ENCODE measurements around the gene REG4.

Gene REG4

DNA sequence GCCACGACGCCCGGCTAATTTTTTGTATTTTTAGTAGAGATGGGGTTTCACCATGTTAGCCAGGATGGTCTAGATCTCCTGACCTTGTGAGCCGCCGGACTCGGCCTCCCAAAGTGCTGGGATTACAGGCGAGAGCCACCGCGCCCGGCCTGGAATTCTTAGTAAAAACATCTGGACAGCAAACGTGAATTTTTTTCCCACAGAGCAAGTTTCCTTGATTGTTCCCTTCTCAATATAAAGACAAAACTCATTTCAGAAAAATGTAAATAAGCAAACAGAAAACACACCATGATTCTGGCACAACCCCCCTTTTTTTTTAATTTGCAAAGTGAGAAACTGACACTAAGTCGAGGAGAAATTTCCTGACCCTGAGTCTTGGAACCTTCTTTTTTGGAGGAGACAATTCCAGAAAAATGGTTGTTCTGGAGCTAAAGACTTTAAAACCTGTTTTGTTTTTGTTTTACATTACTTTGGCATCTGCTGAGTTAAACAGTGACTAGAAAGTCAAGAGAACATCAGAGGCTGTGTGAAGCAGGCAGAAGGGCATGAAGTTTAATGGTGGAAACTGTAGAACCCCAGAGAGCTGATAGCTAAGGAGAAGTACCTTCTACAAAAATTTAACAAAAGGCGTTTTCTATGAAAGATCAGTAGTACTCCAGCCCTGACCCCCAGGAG, 32.2 kb downstream of the REG4 start:
- no peak for FAIRE-seq

DNA sequence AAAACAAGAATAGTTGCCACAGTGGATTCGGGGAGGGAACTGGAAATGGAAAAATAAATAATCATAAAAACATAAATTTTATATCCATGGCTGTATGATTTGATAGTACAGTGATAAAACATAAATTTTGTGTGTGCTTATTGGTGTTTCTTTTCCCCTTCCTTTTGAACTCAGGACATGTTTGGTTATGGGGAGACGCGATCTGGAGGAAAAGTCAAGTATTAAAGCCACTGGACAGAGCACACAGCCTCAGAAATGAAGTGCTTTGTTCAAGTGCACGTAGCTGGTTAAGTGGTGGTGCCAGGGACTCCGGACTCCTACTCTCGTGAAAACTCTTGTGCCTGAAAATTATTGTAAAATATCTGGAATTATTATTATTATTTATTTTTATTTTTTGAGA, 32.9 kb downstream of the REG4 start:
- no peak for FAIRE-seq

DNA sequence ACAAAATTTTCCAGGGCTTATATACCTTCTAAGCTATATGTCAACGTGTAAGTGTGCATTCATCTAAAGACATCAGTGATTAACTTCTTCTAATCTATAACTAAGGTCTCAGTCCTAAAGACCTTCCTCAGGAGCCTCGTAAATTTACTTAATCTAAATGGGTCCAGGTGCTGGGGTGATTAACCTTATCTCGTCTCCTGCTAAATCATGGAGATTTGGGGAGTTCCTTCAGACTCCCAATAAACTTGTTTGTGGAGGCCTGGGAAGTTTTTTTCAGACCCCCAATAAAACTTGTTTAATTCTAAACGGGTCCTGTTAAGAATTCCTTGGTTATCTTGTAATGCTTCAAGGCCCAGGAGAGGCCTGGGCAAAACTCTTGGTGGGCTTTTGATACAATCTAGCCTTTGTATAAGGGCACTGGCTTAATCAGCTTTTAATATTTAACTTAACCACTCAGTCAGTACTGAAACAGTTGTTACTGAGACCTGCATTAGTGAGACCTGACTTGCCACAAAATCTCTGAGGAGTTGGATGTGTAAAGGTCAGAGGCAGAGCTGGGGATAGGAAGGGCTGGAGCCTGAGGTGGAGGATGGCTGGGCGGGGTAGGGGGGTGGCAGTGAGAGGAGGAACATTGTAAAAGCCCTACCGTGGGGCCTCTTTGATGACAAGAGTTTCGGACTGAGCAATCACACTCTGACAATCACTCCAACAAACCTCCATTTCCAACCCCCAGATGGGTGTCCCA, 36.3 kb downstream of the REG4 start:
- FAIRE-seq: no peak

DNA sequence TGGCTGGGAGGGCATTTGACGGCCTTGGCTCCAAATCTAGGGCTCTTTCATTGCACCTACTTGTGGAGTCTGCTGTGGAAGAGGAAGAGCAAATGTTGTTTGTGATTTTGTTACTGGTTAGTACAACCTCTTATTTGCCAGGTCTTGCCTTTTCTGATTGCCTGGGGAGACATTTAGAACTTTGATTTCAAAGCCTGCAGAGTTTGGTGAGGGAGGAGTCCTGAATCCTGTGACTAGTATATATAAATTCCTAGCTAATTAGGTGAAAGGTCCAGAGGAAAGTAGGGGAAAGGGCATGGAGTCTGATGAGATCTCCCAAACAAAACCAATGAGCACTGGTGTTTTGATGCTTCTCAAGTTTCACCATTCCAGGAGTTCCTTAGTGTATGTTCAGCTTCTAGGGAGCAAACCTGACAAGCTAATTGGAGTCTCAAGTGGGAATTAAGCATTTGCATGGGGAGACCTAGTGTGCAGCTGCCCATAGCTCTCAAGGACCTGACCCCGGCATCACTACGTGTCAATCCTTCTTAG, 37.5 kb downstream of the REG4 start:
- FAIRE-seq: no peak

DNA sequence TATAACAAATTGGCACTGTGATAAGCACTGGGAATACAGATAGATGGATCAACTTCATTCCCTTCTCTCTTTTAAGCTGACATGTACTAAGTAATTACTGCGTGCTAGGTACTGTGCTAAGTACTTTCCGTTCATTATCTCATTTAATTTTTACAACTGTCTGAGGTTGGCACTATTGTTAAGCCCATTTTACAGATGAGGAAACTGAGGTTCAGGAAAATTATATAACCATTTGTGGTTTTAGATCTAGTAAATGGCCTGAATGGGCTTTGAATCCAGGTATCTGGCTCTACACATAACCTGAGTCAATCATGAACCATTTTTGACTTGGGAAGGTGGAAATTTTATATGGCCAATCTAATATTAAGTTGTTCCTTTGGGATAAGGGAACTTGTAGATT, 39.0 kb downstream of the REG4 start:
- no peak for FAIRE-seq

DNA sequence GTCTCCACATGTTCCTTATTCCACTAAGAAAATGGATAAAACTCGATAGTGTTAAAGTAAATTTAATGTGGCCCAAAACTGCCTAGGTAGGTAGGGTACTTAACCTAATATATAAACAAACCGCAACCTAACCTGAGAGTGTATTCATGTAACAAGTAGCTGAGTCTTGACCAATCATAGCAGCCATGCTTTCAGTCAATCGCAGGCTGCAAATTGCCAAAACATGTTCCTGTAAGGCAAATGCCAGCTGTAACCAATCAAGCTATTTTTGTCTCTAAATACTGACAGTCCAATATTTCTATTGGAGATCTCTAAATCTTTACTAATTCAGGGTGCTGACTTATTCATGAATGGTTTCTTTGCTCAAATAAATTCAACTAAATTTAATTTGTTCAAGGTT, 39.5 kb downstream of the REG4 start:
- no peak for FAIRE-seq

DNA sequence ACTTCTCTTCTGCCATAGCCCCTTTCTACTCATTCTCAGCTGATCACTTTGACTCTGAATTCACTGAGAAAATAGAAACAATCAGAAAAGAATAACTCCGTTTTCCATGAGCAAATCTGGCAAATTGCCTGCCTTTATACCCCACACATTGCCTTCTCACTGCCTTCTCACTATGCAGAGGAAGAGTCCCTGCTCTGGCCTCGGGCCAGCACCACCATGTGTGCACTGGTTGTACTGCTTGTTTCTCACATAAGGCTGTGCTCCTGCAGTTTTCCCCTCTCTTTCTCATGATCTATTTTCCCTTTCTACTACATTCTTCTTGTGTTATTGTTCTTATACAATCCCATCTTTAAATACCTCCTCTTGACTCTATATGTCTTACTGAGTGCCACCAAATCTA, 40.2 kb downstream of the REG4 start:
- no peak for FAIRE-seq

DNA sequence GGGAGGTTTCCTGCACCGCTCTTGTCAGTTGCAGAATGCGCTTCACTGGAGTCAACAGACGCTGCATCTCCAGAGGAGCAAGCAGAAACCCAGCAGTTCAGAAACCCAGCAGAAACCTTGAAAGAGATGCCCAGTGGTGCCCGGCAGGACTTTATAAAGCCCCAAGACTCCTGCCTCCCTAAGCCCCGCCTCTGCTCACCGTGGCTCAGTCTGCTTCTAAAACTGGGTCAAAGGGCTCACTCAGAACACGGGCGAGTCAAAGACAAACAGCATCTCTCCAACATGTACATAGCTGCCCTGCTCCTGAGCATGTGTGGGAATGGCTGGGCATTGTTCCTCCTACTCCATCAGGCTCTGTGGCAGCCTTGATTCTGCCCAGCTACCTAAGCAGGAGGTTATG, 42.5 kb downstream of the REG4 start, which contains the start of gene HMGCS2:
HMGCS2 (minus strand) TSS at position 128 of the 400 bp plus-strand sequence; CDS start at position 67, 61 bp downstream.
- FAIRE-seq: no peak

DNA sequence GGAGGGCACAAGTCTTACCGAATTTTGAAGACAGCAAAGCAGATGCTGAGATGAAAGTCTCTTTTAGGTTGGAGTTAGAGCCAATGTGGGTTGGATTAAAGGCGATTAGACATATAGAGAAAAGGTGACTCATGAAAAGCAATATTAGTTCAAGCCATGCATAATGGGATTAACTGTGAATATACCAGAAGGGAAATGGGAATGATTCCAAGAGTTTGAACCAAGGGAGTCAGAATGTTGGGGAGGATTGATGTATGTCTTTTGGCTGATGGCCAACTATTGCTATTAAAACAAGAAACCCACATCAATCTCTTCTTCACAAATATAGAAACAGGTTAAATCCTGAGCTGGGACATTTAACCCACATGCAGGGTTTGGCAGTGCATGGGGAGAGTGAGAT, 43.8 kb downstream of the REG4 start:
- FAIRE-seq: no peak

DNA sequence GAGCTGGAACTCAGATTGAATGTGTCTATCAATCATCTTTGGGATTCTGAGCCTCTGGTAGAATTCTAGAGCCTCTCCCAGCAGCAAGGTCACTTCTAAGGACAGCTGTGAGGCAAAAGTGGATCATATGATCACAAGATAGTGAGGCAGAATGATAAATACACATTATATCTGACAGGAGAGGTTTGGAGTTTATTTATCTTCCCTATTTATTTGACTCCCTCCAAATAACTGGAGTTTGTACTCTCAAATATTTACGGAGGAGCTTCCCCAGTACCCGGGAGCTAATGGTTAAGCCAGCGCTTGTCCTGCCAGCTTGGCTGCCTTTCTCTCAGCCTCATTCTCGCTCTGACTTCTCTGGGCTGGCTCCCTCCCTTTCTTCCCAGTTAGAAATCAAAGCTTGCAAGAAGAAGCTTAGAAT, 44.9 kb downstream of the REG4 start:
- FAIRE-seq: no peak

DNA sequence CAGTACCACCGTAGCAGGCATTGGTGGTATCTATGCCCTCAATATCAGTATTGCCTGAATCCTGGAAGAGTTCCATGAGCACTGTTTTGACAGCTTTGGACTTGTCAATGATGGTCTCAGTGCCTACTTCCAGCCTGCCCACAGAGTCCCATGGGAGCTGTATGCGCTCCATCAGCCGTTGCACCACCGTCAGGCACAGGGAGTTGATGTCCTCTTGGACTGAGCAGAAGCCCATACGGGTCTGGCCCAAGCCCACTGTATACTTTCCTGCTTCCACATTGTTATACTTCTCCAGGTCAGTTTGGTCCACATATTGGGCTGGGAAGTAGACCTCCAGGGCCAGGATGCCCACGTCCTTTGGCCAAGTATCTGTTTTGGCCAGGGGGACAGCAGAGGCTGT, 47.0 kb downstream of the REG4 start:
- no peak for FAIRE-seq

DNA sequence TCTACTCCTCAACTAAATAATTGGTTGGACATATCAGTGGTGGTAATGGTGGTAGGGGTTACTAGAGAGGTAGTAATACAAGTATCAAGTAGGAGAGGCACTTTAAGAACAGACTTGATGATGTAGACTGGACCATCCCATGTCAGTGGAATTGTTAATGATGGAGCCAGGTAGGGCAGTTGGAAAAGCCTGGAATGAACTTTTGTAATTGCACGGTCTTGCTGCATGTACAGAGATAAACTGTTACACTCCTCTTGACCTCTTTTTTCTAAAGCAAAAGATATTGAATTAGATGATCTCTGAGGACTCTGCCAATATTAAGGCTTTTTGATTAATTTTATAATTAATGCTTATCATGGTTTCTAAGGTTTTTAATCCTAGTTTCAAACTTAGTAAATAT, 48.3 kb downstream of the REG4 start:
- FAIRE-seq: no peak

DNA sequence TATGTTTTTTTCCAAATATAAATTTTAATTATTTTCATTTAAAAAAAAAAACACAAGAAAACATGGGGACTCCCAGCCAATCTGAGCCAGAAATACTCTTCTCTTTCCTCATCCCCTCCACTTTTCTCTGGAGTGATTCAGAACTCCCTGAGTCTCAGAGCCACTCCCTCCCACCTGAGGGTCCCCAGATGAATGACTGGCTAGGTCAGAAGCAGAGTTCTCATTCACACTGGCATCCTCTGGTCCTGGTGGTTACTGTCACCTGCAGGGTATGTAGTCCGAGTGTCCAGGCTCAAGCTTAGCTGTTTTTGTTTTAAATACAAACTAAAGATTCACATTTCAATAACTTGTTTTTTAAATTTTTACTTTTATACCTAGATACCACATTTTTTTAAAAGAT, 48.9 kb downstream of the REG4 start:
- no peak for FAIRE-seq

DNA sequence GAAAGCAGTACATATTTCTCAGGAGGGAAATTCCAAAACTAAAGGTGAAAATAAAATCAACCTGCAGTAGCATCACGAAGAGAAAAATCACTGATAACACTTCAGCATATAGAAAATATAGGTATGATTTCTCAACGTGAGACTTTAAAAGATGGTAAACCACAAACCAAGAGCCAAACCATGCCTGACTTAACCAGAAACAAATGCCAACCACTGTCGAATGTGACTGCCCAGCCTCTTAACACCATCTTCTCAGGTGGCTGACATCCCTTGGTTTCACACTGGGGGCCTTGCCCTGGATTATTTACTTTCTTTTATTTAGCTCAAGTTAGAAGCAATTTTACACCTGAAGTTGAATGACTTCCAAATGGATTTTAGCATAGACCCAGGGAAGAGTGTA, 52.7 kb downstream of the REG4 start:
- no peak for FAIRE-seq

DNA sequence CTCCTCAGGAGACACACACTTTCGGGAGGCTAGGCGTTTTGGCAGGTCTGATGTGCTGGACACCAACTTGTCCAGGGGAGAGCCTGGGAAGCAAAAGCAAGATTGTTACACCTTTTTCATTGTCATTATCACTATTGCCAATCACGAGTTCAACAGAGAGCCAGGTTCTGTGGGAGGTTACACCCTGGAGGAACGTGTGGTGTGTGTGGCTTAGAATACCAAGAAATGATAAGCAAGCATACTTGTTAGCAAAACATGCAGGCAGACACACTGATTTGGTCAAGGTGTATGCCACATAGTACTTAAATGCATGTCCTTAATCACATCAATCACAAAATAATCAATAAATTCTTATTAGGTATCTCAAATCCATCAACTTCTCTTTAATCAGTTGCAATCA, 58.7 kb downstream of the REG4 start:
- no peak for FAIRE-seq

DNA sequence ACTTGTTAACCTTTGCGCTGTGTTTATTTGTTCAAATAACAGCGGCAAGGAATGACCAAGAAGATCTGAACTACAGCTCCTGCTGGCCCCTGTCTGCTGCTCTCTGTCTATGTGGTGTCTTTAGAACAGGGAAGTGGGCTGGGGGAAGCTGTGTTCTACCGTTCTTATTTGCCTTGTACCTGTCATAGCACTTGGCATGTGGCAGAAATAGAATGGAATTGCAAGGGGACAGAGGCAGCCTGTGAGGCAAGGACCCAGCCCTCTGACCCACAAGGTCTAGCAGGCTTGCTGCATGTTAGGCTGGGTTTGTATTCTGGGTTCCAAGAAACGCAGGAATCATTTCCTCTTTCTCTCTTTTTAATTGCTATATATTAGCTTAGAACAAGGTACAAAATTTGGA, 63.2 kb downstream of the REG4 start:
- FAIRE-seq: no peak

DNA sequence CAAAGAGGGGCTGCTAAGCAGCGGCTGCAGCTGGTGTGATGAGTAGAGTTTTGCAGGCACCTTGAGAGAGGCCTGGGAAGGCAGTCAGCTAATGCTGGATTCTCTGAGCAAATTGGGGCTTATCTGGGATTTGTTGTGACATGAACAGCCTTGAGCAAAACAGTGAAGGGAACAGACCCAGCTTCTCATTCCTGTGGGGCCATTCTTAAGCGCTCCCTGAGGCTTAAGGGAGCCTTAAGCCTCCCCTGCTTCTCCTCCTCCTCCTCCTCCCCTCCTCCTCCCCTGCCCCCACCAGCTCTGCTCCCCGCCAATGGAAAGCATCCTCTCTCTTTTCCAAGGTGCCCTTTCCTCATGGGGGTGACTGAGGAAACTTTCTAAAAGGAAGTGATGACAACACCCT, 63.8 kb downstream of the REG4 start:
- no peak for FAIRE-seq

DNA sequence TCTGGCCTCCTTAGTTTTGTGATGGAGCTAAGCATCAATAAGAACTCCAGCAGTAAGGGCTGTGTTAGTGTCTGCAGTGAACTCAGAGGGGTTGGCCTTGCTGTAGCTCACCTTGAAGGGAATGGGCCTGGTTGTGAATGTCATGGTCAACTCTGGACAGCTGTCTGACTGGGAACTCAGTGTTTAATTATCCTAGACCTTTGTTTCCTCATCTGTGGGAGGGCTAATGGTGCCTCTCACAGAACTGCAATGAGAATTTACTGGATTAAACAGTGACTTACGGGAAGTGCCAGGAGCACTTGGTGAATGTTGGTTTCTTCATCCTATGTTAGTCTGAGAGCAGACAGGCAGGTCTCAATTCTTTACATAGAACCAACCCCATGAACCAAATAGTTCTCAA, 66.2 kb downstream of the REG4 start:
- FAIRE-seq: no peak

DNA sequence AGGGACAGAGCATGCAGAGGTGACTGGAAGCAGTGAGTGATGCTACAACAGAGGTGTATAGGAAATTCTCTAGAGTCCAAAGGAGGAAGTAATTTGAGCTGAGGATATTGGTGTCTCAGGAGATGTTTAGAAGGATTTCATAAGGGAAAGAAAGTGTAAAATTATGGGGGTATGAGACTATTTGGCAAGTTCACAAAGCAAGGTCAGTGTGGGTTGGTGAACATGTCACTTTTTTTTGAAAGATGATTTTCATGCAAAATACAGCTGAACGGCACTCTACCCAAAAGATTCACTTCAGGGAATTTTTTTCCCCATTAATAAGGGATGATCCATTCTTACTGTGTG, 66.7 kb downstream of the REG4 start:
- no peak for FAIRE-seq
